ENCODE results near the gene SGSM2.

Gene SGSM2

DNA sequence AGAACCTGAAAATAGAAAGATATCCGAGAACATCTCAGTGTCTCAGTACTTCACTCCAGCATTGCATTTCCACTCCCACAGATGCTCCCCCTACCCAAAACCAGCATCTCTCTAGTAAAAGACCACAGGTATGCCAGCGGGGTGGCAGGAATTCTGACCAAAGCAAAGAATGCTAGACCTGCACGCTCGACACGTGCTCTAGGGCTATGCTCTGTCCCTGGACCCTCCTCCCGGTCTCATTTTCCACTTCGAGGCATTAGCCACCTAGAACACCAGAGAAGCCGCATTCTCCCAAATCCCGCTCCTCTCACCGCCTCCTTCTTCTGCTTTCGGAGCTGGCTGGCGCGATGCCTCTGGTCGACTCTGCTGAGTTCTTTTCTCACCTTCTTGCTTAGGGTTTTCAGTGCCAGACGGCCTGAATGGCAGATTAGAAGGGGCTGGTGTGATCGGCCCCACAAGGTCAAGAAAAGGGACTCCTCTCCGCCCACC lies 1.5 kb upstream of the SGSM2 start:
- in situ Hi-C loops (cut with MboI; ENCODE audit: low sequenced_read_pairs) = no loop called here

DNA sequence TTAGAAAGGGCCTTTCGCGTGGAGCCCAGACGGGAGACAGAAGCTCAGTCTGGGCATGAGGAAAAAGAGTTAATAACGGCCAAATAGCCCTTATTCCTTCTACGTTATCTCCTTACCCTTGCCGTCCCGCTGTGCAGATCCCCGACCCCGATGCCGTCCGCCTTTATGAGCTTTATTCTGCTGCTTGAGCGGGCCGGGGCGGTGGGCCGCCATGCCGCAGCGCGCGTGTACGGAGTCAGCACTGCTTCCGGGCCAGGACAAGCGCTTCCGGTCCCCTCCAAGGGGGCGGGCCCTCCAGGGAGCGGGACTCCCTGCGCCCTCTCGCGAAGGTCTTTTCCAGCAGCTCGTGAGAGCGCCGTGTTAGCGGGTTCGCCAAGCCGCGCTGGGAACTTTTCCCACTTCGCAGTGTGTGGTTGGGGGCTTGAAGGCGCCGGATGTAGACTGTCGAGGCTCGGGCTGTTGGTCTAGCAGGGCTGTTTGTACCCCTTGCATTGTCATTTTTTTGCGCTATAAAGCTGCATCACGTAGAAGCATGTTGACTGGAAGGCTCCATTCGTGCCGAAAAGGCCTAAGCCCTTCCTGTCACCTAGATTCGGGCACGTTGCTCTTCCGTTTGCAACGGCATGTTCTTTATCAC lies 968 bp upstream of the SGSM2 start, which contains the start of gene TSR1:
Gene TSR1, minus strand, starts transcription at position 243 of the 637 bp plus-strand sequence. Its CDS starts 30 bp downstream, at position 213.
- in situ Hi-C loops (cut with MboI; ENCODE audit: low sequenced_read_pairs) = no loop called here

DNA sequence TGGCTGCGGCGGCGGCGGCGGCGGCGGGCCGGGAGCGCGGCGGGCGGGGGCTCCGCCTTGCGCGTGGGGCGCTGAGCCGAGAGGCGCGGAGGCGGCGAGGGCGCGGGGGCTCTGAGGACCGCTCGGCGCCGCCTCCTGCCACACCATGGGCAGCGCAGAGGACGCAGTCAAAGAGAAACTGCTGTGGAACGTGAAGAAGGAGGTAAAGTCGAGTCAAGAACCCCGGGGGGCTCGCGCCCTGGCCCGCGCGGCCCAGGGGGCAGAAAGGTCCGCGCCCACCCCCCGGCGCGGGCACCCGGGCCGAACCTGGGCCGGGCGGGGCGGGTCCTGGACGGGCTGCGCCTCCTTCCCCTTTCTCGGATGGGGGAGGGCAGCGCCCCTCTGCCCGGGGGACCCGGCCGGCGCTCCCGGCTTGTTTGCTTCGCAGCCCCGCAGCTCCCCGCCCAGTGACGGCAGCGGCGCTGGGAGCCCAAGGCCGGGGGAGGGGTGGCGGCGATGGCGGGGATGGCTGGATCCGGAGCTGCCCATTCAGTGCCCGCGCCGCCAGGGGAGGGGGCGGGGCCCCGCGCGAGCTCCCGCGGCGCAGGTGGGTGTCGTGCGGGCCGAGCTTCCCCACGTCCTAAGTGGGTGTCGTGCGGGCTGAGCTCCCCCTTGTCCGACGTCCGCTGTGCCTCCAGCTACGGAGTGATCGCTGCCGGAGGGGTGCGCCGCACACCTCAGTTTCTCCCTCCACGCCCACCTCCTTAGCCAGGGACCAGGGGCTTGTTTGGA lies 428 bp downstream of the SGSM2 start:
- in situ Hi-C loops (cut with MboI; ENCODE audit: low sequenced_read_pairs) = no loop called here

DNA sequence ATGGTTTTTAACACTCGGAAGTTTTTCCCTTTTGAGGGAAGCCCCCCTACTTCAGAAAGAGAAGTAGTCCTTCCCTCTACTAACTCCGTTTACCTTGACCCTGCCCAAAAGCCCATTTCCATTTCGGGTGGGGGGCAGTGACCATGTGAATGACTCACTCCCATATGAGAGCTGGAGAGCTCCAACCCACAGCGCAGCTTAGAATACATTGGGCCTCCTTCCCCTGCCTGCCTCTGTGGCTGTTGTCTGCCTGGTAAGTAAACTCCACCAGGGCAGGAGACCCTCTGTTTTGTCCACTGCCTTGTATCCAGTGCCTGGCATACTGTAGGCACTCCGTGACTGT lies 985 bp downstream of the SGSM2 start:
- in situ Hi-C loops (cut with MboI; ENCODE audit: low sequenced_read_pairs) = no loop called here

DNA sequence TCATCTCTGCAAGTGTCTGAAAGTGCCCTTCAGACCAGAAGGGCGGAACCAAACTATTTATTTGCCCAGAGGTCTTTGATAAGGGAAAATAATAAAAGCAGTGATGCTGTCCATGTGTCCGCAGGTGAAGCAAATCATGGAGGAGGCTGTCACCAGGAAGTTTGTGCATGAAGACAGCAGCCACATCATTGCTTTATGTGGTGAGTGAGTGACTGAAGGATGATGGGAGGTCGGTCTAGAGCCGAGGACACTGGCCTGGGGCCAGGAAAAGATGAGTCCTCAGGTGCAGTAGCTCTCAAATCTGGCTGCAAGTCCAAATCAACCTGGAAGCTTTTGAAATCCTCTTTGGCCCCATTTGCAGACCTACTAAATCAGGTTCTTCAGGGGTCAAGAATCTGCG lies 6.1 kb downstream of the SGSM2 start:
- in situ Hi-C loops (cut with MboI; ENCODE audit: low sequenced_read_pairs) = no loop called here

DNA sequence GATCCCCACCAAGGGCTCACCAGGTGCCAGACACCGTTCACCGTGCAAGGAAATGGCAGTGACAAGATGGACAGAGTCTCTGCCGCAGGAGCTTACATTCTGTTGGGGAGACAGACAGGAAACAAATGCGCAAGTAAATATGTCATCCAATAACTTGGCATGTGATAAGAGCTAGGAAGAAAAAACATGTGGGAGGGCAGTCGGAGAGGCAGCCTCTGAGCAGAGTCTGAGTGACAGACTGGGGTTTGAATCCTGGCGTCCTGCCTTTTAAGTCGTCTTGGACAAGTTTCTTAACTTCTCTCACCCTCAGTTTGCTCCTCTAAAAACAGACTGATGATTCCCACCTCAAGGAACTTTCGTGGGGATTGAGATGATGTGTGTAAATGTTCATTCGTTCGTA lies 7.2 kb downstream of the SGSM2 start:
- in situ Hi-C loops (cut with MboI; ENCODE audit: low sequenced_read_pairs) = no loop called here

DNA sequence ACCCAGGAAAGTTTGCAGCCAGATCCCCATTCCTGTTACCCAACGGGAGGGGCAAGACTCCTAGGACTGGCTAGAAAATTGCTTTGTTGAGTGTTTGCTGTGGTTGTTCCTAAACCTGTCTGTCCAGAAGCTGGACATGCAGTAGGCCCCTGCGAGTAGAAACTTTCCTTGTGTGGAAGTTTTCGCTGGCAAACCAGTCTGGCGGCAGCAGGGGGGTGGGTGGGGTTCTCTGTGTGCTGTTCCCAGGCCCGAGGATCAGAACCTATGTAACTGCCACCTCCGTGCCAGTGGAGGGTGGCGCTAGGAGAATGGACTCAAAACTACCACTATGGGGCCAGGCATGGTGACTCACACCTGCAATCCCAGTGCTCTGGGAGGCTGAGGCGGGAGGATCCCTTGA lies 9.2 kb downstream of the SGSM2 start:
- in situ Hi-C loops (cut with MboI; ENCODE audit: low sequenced_read_pairs) = no loop called here

DNA sequence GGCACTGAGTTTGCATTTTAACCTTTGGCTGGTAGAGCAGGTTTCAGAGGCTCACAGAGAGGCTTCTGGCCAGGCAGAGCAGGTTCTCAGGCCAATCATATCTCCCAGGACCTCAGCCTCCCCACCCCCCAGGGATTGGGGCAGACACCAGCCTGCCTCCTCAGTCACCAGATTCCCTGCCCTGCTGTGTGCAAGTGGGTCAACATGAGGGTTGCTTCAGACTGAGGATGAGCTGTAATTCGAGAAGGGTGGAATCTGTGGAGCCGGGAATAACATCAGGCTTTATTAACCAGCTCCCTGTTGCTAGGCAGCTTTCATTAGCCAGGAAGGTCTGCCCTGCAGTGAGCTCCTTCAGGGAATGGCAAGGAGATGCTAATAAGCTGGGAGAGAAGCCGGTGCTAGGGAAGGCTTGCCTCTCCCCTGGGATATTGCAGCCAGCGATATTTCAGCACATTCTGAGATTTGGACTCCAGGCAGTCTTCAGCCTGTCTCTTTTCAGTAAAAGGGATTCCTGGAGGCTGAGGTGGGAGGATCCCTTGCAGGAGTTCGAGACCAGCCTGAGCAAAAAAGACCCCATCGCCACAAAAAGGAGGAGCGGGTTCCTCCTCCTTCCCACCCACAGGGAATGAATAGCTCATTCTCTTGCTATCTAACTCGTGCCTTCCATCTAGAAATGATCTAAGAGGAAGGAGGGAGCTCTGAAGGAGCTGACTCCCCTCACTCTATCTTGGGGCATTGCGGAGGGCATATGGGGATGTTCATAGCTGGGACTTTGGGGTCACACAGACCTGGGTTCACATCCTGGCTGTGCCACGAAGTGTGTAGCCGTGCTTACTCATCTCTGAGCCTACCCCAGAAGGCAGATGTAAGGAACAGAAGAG lies 10.7 kb downstream of the SGSM2 start:
- in situ Hi-C loops (cut with MboI; ENCODE audit: low sequenced_read_pairs) = no loop called here

DNA sequence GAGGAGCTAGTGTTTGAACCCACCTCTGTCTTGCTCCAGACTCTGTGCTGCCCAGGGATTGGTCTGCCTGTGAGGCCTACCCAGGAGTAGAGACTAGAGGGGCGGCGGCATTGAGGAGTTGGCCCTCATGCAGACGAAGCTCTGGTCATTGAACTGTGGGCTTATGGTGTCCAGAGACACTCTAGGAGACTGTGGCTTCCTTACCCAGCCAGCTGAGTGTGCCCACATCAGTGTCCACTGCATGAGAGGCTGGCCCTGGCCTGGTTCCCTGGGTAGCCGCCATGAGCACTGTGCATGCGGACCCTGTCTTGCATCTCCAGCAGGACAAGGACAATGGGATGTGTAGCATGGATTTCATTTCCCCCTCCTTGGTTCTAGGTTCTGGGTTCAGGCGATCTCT lies 14.0 kb downstream of the SGSM2 start:
- in situ Hi-C loops (cut with MboI; ENCODE audit: low sequenced_read_pairs) = no loop called here

DNA sequence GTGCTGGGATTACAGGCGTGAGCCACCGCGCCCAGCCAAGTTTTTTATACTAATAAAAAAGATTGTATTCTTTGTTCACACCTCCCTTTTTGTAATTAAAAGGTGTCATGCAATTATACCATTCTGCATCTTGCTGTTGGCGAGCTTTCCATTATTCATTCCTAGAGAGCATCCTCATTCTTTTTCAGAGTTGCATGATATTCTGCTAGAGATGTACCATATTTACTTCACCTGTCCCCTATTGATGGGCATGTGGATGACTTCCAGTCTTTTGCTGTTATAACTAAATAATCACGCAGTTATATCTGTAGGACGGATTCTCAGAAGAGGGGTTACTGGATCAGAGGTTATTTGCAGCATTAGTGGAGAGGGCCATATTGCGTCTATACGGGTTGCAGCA lies 17.0 kb downstream of the SGSM2 start:
- in situ Hi-C loops (cut with MboI; ENCODE audit: low sequenced_read_pairs) = no loop called here

DNA sequence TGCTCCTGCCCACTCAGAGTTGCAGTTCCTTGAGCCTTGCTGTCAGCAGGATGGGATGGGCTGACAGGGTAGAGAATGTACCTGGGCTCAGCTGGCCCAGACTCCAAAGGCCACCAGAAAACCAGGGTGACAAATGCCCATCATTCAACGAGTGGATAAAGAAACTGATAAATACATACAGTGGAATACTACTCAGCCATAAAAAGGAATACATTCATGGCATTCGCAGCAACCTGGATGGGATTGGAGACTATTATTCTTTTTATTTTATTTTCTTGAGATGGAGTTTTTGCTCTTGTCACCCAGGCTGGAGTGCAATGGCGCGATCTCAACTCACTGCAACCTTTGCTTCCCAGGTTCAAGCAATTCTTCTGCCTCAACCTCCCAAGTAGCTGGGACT lies 19.9 kb downstream of the SGSM2 start:
- in situ Hi-C loops (cut with MboI; ENCODE audit: low sequenced_read_pairs) = no loop called here

DNA sequence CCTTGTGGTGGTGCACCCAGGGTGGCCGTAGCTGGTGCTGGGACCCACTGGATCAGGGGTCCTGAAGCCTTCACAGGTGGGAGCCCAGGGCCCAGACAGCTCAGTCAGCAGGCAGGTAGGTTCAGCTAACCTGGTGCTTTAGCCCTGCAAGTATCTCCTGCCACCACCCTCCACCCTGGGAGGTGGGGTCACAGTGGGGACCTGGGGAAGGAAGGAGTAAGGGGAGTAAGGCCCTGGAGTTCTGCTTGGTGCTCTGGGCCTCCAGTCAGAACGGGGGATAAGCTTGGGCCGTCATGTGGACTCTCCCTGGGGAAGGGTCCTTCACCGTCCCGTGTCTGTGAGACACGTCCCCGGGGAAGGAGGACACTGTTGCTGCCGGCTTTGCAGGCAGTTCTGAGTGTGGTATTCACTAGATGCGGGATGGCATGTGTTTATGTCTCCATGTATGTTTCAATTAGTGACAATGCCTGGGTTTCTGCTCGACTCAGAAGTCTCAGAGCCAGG lies 20.7 kb downstream of the SGSM2 start:
- in situ Hi-C loops (cut with MboI; ENCODE audit: low sequenced_read_pairs) = no loop called here

DNA sequence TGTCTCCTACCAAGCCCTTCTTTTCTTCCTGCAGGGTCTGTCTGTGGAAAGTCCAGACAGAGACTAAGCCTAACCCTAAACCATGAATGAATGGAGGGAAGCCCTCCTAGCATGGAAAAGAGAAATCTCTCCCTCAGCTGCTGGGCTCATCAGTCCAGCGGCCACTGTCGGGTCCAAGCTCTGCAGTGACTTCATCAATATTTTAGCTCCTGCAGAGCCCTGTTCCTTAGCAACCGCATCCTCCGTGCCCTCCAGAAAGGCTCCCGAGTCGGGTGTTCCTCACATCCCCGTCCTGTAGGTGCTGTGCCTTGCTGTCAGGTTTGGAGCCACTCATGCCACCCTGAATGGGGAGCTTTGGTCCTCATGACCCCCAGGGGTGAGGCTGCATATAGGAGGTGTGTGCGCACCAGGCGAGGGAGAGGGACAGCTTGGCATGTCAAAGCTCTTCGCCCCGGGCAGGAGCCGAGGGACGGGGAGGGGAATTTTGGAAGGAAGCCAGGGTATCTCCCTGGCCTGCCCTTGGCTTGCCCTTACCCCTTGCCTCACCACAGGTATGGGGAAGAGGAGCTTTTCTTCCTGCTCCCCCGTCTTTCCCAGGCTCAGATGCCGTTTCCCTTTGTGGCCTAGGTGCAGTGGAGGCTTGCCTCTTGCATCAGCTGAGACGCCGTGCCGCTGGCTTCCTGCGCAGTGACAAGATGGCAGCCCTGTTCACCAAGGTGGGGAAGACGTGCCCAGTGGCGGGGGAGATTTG lies 23.9 kb downstream of the SGSM2 start:
- in situ Hi-C loops (cut with MboI; ENCODE audit: low sequenced_read_pairs) = no loop called here

DNA sequence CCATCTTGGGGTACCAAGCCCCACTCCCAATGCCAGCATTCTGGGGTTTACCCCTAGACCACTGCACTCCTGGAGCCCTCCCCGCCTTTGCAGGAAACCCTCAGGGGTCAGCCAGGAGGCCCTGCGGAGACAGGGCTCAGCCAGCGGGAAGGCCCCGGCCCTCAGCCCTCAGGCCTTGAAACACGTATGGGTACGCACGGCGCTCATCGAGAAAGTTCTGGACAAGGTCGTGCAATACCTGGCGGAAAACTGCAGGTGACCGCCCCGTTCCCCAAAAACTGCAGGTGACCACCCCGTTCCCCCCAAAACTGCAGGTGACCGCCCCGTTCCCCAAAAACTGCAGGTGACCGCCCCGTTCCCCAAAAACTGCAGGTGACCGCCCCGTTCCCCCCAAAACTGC lies 24.7 kb downstream of the SGSM2 start:
- in situ Hi-C loops (cut with MboI; ENCODE audit: low sequenced_read_pairs) = no loop called here

DNA sequence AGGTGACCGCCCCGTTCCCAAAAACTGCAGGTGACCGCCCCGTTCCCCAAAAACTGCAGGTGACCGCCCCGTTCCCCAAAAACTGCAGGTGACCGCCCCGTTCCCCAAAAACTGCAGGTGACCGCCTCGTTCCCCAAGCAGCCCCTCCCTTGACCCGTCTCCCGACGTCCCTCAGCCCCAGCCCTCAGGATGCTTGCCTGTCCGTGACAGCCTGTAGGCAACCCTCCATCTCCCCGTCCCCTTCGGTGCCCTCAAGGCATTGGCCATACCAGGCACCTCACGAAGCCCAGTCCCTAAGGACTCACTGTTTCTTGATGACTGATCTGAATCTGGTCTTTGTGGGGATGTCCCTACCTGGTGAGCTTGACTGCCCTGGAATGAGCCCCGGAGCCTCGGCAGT lies 25.1 kb downstream of the SGSM2 start:
- in situ Hi-C loops (cut with MboI; ENCODE audit: low sequenced_read_pairs) = no loop called here

DNA sequence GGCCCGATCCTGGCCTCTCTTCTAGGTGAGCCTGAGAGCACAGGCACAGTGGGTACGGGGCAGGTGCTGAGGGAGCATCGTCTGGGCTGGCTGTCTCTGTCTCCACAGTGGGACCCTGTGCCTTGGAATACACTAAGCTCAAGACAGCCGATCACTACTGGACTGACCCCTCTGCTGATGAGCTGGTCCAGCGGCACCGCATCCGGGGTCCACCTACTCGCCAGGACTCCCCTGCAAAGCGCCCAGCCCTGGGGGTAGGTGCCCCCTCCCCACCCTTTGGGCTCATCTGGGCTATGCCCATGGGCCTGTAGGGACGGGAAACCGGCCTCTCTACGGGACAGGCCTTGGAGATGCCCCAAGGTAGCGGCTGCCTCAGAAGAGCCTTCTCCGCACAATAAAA lies 25.6 kb downstream of the SGSM2 start:
- in situ Hi-C loops (cut with MboI; ENCODE audit: low sequenced_read_pairs) = no loop called here

DNA sequence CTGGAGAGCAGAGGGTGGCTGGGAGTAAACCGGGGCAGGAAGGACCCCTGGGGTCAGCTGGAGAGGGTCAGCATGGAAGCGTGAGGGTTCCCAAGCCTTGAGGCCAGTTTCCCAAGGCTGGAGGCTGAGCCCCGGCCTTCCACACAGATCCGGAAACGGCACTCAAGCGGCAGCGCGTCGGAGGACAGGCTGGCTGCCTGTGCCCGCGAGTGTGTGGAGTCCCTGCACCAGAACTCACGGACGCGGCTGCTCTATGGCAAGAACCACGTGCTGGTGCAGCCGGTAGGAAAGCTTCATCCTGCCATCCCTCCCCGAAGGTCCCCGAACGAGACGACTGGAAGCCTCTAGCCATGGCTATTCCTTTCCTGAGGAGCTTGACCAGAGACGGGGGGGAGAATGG lies 26.0 kb downstream of the SGSM2 start:
- in situ Hi-C loops (cut with MboI; ENCODE audit: low sequenced_read_pairs) = no loop called here

DNA sequence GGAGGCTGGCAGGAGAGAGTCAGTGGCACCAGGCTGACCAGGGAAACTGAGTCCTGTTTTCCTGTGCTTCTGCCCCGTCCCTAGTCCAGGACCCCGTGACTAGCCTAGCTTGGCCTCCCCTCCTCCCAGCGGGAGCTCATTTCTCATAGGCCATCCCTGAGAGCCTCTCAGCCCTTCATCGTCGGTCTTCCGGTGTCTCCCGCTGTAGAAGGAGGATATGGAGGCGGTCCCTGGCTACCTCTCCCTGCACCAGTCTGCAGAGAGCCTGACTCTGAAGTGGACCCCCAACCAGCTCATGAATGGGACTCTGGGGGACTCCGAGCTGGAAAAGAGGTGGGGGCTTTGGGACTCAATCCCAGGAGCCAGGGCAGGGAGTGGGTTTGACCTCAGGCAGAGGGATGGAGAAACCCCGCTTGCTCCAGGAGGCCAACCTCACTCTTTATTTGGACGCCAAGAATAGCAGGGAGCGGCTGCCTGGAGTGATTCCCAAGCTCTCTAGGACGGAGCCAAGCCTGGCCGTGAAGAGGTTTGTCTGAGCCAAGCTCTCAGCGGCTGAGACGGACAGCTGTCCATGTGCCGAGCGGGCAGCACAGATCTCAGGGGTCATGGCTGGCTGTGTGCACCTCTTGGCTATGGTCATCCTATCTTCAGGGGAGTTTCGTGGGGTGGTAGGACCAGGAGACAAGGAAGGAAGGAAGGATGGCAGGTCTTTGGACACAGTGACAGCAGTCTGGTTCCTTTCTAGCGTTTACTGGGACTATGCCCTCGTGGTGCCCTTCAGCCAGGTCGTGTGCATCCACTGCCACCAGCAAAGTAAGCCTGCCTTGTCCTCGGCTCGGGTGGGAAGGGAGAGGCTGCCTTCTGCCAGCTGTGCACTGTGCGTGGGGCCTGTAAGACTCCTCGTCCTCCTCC lies 26.8 kb downstream of the SGSM2 start:
- in situ Hi-C loops (cut with MboI; ENCODE audit: low sequenced_read_pairs) = no loop called here

DNA sequence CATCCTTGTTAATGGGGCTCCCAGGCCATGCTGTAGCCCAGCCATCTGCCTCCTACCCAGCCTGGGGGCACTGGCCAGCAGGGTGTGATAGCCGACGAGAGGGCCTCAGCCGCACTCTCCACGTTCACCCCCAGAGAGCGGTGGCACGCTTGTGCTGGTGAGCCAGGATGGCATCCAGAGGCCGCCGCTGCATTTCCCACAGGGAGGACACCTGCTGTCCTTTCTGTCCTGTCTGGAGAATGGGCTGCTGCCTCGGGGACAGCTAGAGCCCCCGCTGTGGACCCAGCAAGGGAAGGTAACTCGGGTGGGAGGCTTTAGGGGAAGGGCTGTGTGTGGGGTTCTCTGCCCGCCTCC lies 27.4 kb downstream of the SGSM2 start:
- in situ Hi-C loops (cut with MboI; ENCODE audit: low sequenced_read_pairs) = no loop called here

DNA sequence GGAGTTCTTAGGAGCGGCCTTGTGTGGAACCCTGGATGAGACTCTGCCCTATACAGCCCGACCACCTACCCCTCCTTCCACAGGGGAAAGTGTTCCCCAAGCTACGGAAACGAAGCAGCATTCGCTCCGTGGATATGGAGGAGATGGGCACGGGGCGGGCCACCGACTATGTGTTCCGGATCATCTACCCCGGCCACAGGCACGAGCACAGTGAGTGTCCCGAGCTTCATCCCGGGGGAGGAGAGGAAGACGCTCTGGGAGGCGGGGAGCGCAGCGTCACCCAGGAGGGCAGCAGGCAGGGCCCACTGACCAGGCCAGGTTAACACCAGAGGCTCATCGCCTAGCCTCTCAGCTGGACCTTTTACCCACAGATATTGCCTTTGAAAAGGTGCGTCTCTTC lies 27.8 kb downstream of the SGSM2 start:
- in situ Hi-C loops (cut with MboI; ENCODE audit: low sequenced_read_pairs) = no loop called here

All from HL-60/S4 (cell line).